Measurements from ENCODE around the gene MIGA2. TPM values are rescaled to one million over a fixed set of nuclear protein-coding genes. Genes with fewer than 3 reads are reported as not detected.

The MIGA2 gene
- total and polyA plus RNA-seq, 9 of the 15 experiments (the other 6 are each of a cell fraction or from before 2014, with no cell fraction given) = 0.15 to 54.1 (median 18.0) TPM

DNA sequence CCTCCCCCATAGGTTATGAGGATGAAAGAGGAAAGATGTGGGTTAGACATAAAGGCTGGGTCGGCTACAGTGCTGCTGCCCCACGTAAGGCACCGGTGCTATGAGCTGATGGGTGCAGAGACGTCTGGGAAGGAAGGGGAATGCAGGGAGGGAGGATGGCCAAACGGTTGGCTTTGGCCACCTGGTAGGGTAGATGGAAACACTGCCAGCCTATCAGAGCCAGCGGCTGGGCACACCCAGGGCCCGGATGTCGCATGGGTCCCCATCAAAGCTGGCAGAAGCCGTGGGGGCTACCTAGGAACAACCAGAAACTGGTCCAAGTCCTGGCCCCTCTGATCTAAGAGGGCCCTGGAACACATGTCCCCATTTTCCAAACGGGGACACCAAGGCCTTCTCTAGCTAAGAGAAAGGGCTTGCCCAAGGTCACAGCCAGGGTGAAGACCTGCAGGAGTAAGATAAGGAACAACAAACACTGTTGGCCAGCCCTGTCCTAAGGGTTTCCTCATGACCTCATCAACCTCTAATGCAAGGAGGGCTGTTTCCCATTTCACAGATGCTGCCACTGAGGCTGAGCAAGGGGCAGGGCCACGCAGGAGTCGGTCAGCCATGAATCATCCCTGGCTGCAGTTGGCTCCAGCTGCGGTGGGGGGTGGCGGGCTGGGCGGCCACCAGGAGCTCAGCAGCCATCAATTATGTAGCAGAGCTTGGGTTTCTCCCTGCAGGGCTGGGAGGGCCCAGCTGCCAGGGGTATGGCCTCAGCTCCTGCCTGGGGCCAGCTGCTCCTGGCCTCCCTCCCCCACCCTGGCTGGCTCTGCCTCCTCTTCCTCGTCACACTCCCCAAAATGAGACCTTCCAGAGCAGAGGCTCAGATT is 13.2 kb upstream of the MIGA2 start (continued):
- TF ChIP-seq, protein P1, sequence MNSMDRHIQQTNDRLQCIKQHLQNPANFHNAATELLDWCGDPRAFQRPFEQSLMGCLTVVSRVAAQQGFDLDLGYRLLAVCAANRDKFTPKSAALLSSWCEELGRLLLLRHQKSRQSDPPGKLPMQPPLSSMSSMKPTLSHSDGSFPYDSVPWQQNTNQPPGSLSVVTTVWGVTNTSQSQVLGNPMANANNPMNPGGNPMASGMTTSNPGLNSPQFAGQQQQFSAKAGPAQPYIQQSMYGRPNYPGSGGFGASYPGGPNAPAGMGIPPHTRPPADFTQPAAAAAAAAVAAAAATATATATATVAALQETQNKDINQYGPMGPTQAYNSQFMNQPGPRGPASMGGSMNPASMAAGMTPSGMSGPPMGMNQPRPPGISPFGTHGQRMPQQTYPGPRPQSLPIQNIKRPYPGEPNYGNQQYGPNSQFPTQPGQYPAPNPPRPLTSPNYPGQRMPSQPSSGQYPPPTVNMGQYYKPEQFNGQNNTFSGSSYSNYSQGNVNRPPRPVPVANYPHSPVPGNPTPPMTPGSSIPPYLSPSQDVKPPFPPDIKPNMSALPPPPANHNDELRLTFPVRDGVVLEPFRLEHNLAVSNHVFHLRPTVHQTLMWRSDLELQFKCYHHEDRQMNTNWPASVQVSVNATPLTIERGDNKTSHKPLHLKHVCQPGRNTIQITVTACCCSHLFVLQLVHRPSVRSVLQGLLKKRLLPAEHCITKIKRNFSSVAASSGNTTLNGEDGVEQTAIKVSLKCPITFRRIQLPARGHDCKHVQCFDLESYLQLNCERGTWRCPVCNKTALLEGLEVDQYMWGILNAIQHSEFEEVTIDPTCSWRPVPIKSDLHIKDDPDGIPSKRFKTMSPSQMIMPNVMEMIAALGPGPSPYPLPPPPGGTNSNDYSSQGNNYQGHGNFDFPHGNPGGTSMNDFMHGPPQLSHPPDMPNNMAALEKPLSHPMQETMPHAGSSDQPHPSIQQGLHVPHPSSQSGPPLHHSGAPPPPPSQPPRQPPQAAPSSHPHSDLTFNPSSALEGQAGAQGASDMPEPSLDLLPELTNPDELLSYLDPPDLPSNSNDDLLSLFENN (IDR thresholded peaks at IDR 0.05; ENCODE audit: low read depth in 2 of 2, low read length in 2 of 2) = peak in 1 of 2 experiments; percentile 75; a peak in 2 of 4 replicates
- TF ChIP-seq ZNF584 (CRISPR knock-in tag; IDR thresholded peaks at IDR 0.05; ENCODE audit: low read depth) (peak; percentile 77; the same call in 1 of the 2 replicates), ZNF408 (CRISPR knock-in tag; IDR thresholded peaks at IDR 0.05; ENCODE audit: low read depth) (no peak), DMBX1 (CRISPR knock-in tag; IDR thresholded peaks at IDR 0.05; ENCODE audit: borderline replicate concordance) (0 out of 2 replicates have a peak, but pooled peaks have one; percentile 40), ZNF778 (CRISPR knock-in tag; IDR thresholded peaks at IDR 0.05) (no peak), SAP30 (IDR thresholded peaks at IDR 0.05; ENCODE audit: borderline replicate concordance, insufficient read depth, low read depth, low read length, poor library complexity, severe bottlenecking) (no peak), ZNF311 (CRISPR knock-in tag; IDR thresholded peaks at IDR 0.05) (no peak), SMARCE1 (IDR thresholded peaks at IDR 0.05) (peak; percentile 87), LARP7 (IDR thresholded peaks at IDR 0.05) (no peak), XRCC5 (IDR thresholded peaks at IDR 0.05; ENCODE audit: low read depth, low read length) (peak; percentile 88), SMAD4 (CRISPR knock-in tag; conservative IDR thresholded peaks at IDR 0.05) (peak; percentile 64; the same call in 1 of the 2 replicates)
- TF ChIP-seq, protein P2, sequence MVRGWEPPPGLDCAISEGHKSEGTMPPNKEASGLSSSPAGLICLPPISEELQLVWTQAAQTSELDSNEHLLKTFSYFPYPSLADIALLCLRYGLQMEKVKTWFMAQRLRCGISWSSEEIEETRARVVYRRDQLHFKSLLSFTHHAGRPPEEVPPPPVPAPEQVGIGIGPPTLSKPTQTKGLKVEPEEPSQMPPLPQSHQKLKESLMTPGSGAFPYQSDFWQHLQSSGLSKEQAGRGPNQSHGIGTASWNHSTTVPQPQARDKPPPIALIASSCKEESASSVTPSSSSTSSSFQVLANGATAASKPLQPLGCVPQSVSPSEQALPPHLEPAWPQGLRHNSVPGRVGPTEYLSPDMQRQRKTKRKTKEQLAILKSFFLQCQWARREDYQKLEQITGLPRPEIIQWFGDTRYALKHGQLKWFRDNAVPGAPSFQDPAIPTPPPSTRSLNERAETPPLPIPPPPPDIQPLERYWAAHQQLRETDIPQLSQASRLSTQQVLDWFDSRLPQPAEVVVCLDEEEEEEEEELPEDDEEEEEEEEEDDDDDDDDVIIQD (CRISPR knock-in tag; IDR thresholded peaks at IDR 0.05) = no peak
- TF ChIP-seq, protein P3, sequence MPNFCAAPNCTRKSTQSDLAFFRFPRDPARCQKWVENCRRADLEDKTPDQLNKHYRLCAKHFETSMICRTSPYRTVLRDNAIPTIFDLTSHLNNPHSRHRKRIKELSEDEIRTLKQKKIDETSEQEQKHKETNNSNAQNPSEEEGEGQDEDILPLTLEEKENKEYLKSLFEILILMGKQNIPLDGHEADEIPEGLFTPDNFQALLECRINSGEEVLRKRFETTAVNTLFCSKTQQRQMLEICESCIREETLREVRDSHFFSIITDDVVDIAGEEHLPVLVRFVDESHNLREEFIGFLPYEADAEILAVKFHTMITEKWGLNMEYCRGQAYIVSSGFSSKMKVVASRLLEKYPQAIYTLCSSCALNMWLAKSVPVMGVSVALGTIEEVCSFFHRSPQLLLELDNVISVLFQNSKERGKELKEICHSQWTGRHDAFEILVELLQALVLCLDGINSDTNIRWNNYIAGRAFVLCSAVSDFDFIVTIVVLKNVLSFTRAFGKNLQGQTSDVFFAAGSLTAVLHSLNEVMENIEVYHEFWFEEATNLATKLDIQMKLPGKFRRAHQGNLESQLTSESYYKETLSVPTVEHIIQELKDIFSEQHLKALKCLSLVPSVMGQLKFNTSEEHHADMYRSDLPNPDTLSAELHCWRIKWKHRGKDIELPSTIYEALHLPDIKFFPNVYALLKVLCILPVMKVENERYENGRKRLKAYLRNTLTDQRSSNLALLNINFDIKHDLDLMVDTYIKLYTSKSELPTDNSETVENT (CRISPR knock-in tag; IDR thresholded peaks at IDR 0.05) = no peak
- TF ChIP-seq, protein P4, sequence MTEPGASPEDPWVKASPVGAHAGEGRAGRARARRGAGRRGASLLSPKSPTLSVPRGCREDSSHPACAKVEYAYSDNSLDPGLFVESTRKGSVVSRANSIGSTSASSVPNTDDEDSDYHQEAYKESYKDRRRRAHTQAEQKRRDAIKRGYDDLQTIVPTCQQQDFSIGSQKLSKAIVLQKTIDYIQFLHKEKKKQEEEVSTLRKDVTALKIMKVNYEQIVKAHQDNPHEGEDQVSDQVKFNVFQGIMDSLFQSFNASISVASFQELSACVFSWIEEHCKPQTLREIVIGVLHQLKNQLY (CRISPR knock-in tag; conservative IDR thresholded peaks at IDR 0.05) = no peak
- TF ChIP-seq, protein P5, sequence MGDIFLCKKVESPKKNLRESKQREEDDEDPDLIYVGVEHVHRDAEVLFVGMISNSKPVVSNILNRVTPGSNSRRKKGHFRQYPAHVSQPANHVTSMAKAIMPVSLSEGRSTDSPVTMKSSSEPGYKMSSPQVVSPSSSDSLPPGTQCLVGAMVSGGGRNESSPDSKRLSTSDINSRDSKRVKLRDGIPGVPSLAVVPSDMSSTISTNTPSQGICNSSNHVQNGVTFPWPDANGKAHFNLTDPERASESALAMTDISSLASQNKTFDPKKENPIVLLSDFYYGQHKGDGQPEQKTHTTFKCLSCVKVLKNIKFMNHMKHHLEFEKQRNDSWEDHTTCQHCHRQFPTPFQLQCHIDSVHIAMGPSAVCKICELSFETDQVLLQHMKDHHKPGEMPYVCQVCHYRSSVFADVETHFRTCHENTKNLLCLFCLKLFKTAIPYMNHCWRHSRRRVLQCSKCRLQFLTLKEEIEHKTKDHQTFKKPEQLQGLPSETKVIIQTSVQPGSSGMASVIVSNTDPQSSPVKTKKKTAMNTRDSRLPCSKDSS (IDR thresholded peaks at IDR 0.05; ENCODE audit: low read depth, partially characterized antibody) = no peak
